ENCODE data around the gene ARHGAP26. TPM values are rescaled to one million over a fixed set of nuclear protein-coding genes. Genes with fewer than 3 reads are reported as not detected.

The ARHGAP26 gene
- total and polyA plus RNA-seq, 2 of the 4 experiments (the other 2 are of a cell fraction), result 0.54 to 0.56 TPM

GRCh38 chr5:143117821-143118220, 347.6 kb downstream of the ARHGAP26 start:
- Histone ChIP-seq H3K4me2 (ENCODE audit: low read depth, low read length) (no peak overlapping the region), H2BK5ac (ENCODE audit: low read depth, low read length, poor library complexity, severe bottlenecking) (no peak overlapping the region), H4K5ac (ENCODE audit: low read depth, low read length) (no peak overlapping the region), H2AK9ac (replicated peaks; ENCODE audit: low read depth, low read length, poor library complexity) (no peak overlapping the region), H3K9ac (ENCODE audit: low read depth, low read length) (no peak overlapping the region), H3K9me3 (ENCODE audit: control insufficient read depth, insufficient read depth, low read length) (no peaks in the 10 kb centered on the region), H3K36me3 (ENCODE audit: control insufficient read depth, insufficient read depth, low read length) (no peaks in the 10 kb centered on the region), H3K4ac (ENCODE audit: low read depth, low read length) (no peak overlapping the region), H4K8ac (ENCODE audit: low read depth in 2 of 2, low read length in 2 of 2) (no peak overlapping the region), H3K27me3 (ENCODE audit: control insufficient read depth, insufficient read depth, low read length) (no peaks in the 10 kb centered on the region), H2BK120ac (ENCODE audit: low read depth, low read length) (no peak overlapping the region), H3K4me3 (ENCODE audit: insufficient read depth, low read depth, low read length) (no peak overlapping the region), H2AK5ac (ENCODE audit: low read depth, low read length) (no peak overlapping the region), H3K18ac (ENCODE audit: low read depth, low read length) (no peak overlapping the region), H3K27ac (ENCODE audit: insufficient read depth, low read length) (no peak overlapping the region), H3K9me1 (ENCODE audit: insufficient read depth, low read length) (no peaks in the 10 kb centered on the region; the same call in 1 of the 2 replicates), H3K4me1 (ENCODE audit: control insufficient read depth, insufficient read depth, low read length) (no peaks in the 10 kb centered on the region), H3K14ac (replicated peaks; ENCODE audit: low read depth, low read length) (no peak overlapping the region), H4K20me1 (ENCODE audit: insufficient read depth, low read length) (no peaks in the 10 kb centered on the region), H2AFZ (replicated peaks; ENCODE audit: low read length, poor library complexity) (no peak overlapping the region), H3K56ac (ENCODE audit: extremely low read depth, insufficient read depth, low read length) (no peak overlapping the region), H3K23ac (ENCODE audit: low read depth, low read length) (no peak overlapping the region), H3K79me1 (ENCODE audit: low read depth in 1 of 2, low read length in 2 of 2) (no peaks in the 10 kb centered on the region), H2BK15ac (ENCODE audit: low read depth, low read length) (no peak overlapping the region), H2BK20ac (ENCODE audit: low read depth, low read length) (no peak overlapping the region), H4K91ac (ENCODE audit: insufficient read depth, low read depth, low read length) (no peak overlapping the region)
- DNase-seq, result no peak
- dilution Hi-C loops (cut with HindIII; ENCODE audit: low sequenced_read_pairs, unreplicated experiment) (no loop called here), in situ Hi-C loops (cut with MboI; ENCODE audit: low sequenced_read_pairs) (no loop called here), intact Hi-C loops (cut with micrococcal nuclease) (no loop called here)
- ATAC-seq (ENCODE audit: low read depth), result no peak
- POLR2A ChIA-PET (ENCODE audit: unreplicated experiment), result no interaction called here
- no TSS peak for BruUV-seq (replicated peaks)
- TF ChIP-seq RFX5 (IDR thresholded peaks at IDR 0.05; ENCODE audit: low read depth, low read length), result no peak
- TF ChIP-seq RAD21 (IDR thresholded peaks at IDR 0.05; ENCODE audit: low read length), result no peak
- TF ChIP-seq CHD1 (IDR thresholded peaks at IDR 0.05; ENCODE audit: low read depth, low read length), result no peak
- no peak for TF ChIP-seq POLR2A (IDR thresholded peaks at IDR 0.05; ENCODE audit: low read depth, low read length)
- no peak for TF ChIP-seq NFE2L2 (IDR thresholded peaks at IDR 0.05; ENCODE audit: low read depth, low read length)
- TF ChIP-seq CTCF (conservative IDR thresholded peaks at IDR 0.05; ENCODE audit: low read depth, low read length), result no peak
- TF ChIP-seq CEBPB (IDR thresholded peaks at IDR 0.05; ENCODE audit: low read depth, low read length), result no peak
- no peak for TF ChIP-seq USF2 (IDR thresholded peaks at IDR 0.05; ENCODE audit: low read depth, low read length)
- TF ChIP-seq MXI1 (IDR thresholded peaks at IDR 0.05; ENCODE audit: borderline replicate concordance, low read depth, low read length), result no peak
- CTCF ChIA-PET, result interaction anchor here (0.8 kb wide), 1 partner anchor 58 kb away, joined by 3 read pairs; no protein-coding TSS in a partner anchor
